ENCODE measurements around the gene BAAT. TPM values are rescaled to one million over a fixed set of nuclear protein-coding genes. Genes with fewer than 3 reads are reported as not detected.

Gene BAAT
- total and polyA plus RNA-seq, 2 of the 4 experiments (the other 2 are of a cell fraction): not detected

GRCh38 chr9:101393135-101393534 is 8.3 kb upstream of the BAAT start:
- intact Hi-C loops (cut with micrococcal nuclease) (no loop called here), dilution Hi-C loops (cut with HindIII; ENCODE audit: low sequenced_read_pairs, unreplicated experiment) (no loop called here), in situ Hi-C loops (cut with MboI; ENCODE audit: low sequenced_read_pairs) (no loop called here)
- no peaks in the 10 kb centered on the region for H3K4me1 ChIP-seq (ENCODE audit: control insufficient read depth, insufficient read depth, low read length)
- no peaks in the 10 kb centered on the region for H3K27me3 ChIP-seq (ENCODE audit: control insufficient read depth, insufficient read depth, low read length)
- no peak overlapping the region for H3K18ac ChIP-seq (ENCODE audit: low read depth, low read length)
- H4K8ac ChIP-seq (ENCODE audit: low read depth in 2 of 2, low read length in 2 of 2): no peak overlapping the region
- ATAC-seq (ENCODE audit: low read depth) (no peak), DNase-seq (no peak)
- H3K9me3 ChIP-seq (ENCODE audit: control insufficient read depth, insufficient read depth, low read length): no peaks in the 10 kb centered on the region; the same call in 1 of the 2 replicates
- no peaks in the 10 kb centered on the region for H3K9me1 ChIP-seq (ENCODE audit: insufficient read depth, low read length)
- no peak overlapping the region for H2BK120ac ChIP-seq (ENCODE audit: low read depth, low read length)
- no peak overlapping the region for H2AK5ac ChIP-seq (ENCODE audit: low read depth, low read length)
- H4K20me1 ChIP-seq (ENCODE audit: insufficient read depth, low read length): 0 out of 2 replicates have a peak, but pooled peaks cover 5% of the 10 kb centered on the region
- H4K91ac ChIP-seq (ENCODE audit: insufficient read depth, low read depth, low read length): no peak overlapping the region
- no peak overlapping the region for H2AK9ac ChIP-seq (replicated peaks; ENCODE audit: low read depth, low read length, poor library complexity)
- H3K14ac ChIP-seq (replicated peaks; ENCODE audit: low read depth, low read length): no peak overlapping the region
- H2BK20ac ChIP-seq (ENCODE audit: low read depth, low read length): no peak overlapping the region
- BruUV-seq (replicated peaks): no TSS peak
- no peak overlapping the region for H2BK15ac ChIP-seq (ENCODE audit: low read depth, low read length)
- H3K23ac ChIP-seq (ENCODE audit: low read depth, low read length): no peak overlapping the region
- H3K4ac ChIP-seq (ENCODE audit: low read depth, low read length): no peak overlapping the region
- H3K4me3 ChIP-seq (ENCODE audit: insufficient read depth, low read depth, low read length): no peak overlapping the region
- TF ChIP-seq RFX5 (IDR thresholded peaks at IDR 0.05; ENCODE audit: low read depth, low read length): no peak
- no peak for TF ChIP-seq POLR2A (IDR thresholded peaks at IDR 0.05; ENCODE audit: low read depth, low read length)
- TF ChIP-seq MXI1 (IDR thresholded peaks at IDR 0.05; ENCODE audit: borderline replicate concordance, low read depth, low read length): no peak
- no peak for TF ChIP-seq SMC3 (IDR thresholded peaks at IDR 0.05; ENCODE audit: low read depth, low read length)
- no peak for TF ChIP-seq CTCF (conservative IDR thresholded peaks at IDR 0.05; ENCODE audit: low read depth, low read length)
- TF ChIP-seq MAFK (IDR thresholded peaks at IDR 0.05; ENCODE audit: low read depth, low read length): no peak
- no peak for TF ChIP-seq FOS (IDR thresholded peaks at IDR 0.05; ENCODE audit: low read depth, low read length)
- TF ChIP-seq NFE2L2 (IDR thresholded peaks at IDR 0.05; ENCODE audit: low read depth, low read length): no peak
- TF ChIP-seq MAZ (IDR thresholded peaks at IDR 0.05; ENCODE audit: borderline replicate concordance, low read depth, low read length): no peak
- TF ChIP-seq RAD21 (IDR thresholded peaks at IDR 0.05; ENCODE audit: low read length): no peak
- no peak for TF ChIP-seq BHLHE40 (IDR thresholded peaks at IDR 0.05; ENCODE audit: low read depth, low read length)
- no peak for TF ChIP-seq CEBPB (IDR thresholded peaks at IDR 0.05; ENCODE audit: low read depth, low read length)
- no peak overlapping the region for H3K27ac ChIP-seq (ENCODE audit: insufficient read depth, low read length)
- POLR2A ChIA-PET (ENCODE audit: unreplicated experiment): no interaction called here
- H3K4me2 ChIP-seq (ENCODE audit: low read depth, low read length): no peak overlapping the region
- H3K36me3 ChIP-seq (ENCODE audit: control insufficient read depth, insufficient read depth, low read length): peaks cover 3% of the 10 kb centered on the region; the same call in 1 of the 2 replicates
- no CpG with 5 or more reads among the region's 3 CpGs for WGBS, 2 experiments (ENCODE audit: extremely low coverage in 2 of 2, insufficient read length in 1 of 2)
- H2AFZ ChIP-seq (replicated peaks; ENCODE audit: low read length, poor library complexity): no peak overlapping the region
- H3K9ac ChIP-seq (ENCODE audit: low read depth, low read length): no peak overlapping the region
- no peak overlapping the region for H3K56ac ChIP-seq (ENCODE audit: extremely low read depth, insufficient read depth, low read length)
- H4K5ac ChIP-seq (ENCODE audit: low read depth, low read length): no peak overlapping the region
- CTCF ChIA-PET: no interaction called here
- H3K79me1 ChIP-seq (ENCODE audit: low read depth in 1 of 2, low read length in 2 of 2): peaks cover 18 to 27% of the 10 kb centered on the region in 2 experiments
- H2BK5ac ChIP-seq (ENCODE audit: low read depth, low read length, poor library complexity, severe bottlenecking): no peak overlapping the region

Data from IMR-90 (cell line).